Heart left ventricle (tissue), 16 donors: ENCODE measurements around the gene GIMAP4. TPM values are rescaled to one million over a fixed set of nuclear protein-coding genes. Genes with fewer than 3 reads are reported as not detected.
A peak's percentile ranks its signal among the peaks of the same experiment; 100 is the strongest.
"Not testable (repeated sequence)": the region's sequence is repeated elsewhere in the genome, so short reads cannot be mapped to it uniquely, and the experiment has no call there.

Experiments
- ATAC-seq, 4 donors: fragments of 200-7000 bp; cut with Tn5 transposase; one replicate each; pipeline ENCODE4 v1.9.1; 2020 to 2022; ENCODE audit warnings: moderate library complexity in 4 of 4, mild to moderate bottlenecking in 3 of 4, moderate number of reproducible peaks in 1 of 4
- DNase-seq, 5 donors: peaks; one replicate each; pipeline ENCODE4 v3.0.0-alpha.2; 2020
- H3K27ac ChIP-seq, 12 donors: fragments of 200-600 bp; sonication (generic) in 4 of 12; one replicate each; pipeline versions ENCODE4 v1.5.0 to v1.8.0; 2016 to 2022; ENCODE audit warnings: mild to moderate bottlenecking in 2 of 12
- H3K27me3 ChIP-seq, 9 donors: fragments of 200-600 bp; sonication (generic) in 2 of 9; one replicate each; pipeline versions ENCODE4 v1.5.1 to v1.8.0; 2016 to 2022; ENCODE audit warnings: mild to moderate bottlenecking in 3 of 9
- H3K36me3 ChIP-seq, 9 donors: fragments of 200-600 bp; sonication (generic) in 2 of 9; one replicate each; pipeline versions ENCODE4 v1.5.0 to v1.8.0; 2018 to 2022; ENCODE audit warnings: mild to moderate bottlenecking in 2 of 9
- H3K4me1 ChIP-seq, 12 donors: fragments of 200-600 bp; sonication (generic) in 4 of 12; one replicate each; pipeline versions ENCODE4 v1.5.0 to v1.8.0; 2016 to 2022; ENCODE audit warnings: mild to moderate bottlenecking in 3 of 12
- H3K4me3 ChIP-seq, 12 donors: fragments of 200-600 bp; sonication (generic) in 4 of 12; one replicate each; pipeline versions ENCODE4 v1.5.0 to v1.8.0; 2017 to 2022; ENCODE audit warnings: mild to moderate bottlenecking in 9 of 12, moderate library complexity in 4 of 12
- H3K9me3 ChIP-seq, 12 donors: fragments of 200-600 bp; sonication (generic) in 4 of 12; one replicate each; pipeline versions ENCODE4 v1.5.0 to v1.8.0; 2016 to 2022; ENCODE audit warnings: mild to moderate bottlenecking in 1 of 12
- CTCF ChIP-seq, 12 donors: fragments of 200-600 bp; sonication (generic) in 4 of 12; IDR thresholded peaks; one replicate each; pipeline versions ENCODE4 v1.5.0 to v1.8.0; 2018 to 2022; ENCODE audit warnings: antibody characterized with exemption in 12 of 12, mild to moderate bottlenecking in 5 of 12
- POLR2A ChIP-seq, 2 donors: fragments of 450-650 bp; IDR thresholded peaks; one replicate each; pipeline ENCODE4 v1.6.1; 2017; ENCODE audit warnings: antibody characterized with exemption in 2 of 2, mild to moderate bottlenecking in 2 of 2, moderate library complexity in 2 of 2
- WGBS, 4 donors: extraction: QIAGEN DNeasy Blood & Tissue Kit in 2 of 4; methylation state at CpG; one replicate each; pipeline versions ENCODE4 v1.1.5 to v1.1.7; 2013 to 2018; 5-methylcytosine and 5-hydroxymethylcytosine counted together
- intact Hi-C, 10 donors: fragments of 100-400 bp; cut with DNase I; formaldehyde crosslinking; loops; one replicate each; pipeline versions ENCODE4 v1.11.1 to v1.14.2; 2022
- polyA plus RNA-seq, 2 donors: library from polyadenylated mRNA; stranded (reverse); fragments of 200-250 nt; gene quantifications; one replicate each; pipeline ENCODE4 v1.2.3, GENCODE V29; 2013
- total RNA-seq, 9 donors: library from RNA; depleted of rRNA in 2 of 9; stranded (reverse); fragments of >200 nt in 2 of 9; fragmentation: NEBNext Ultra II Directional in 3 of 9; extraction: Animal tissue kit (Norgen Biotek cat#: 25700) in 3 of 9; gene quantifications; one replicate each; pipeline versions ENCODE4 v1.1.0 to v1.2.4, GENCODE V29; 2016 to 2023
- donor health status: ischemic (EF 13 %, LVEDD 7.1; RV severe dilation, severe dysfunction).
- donor health status: healthy with polysubstance abuse.
- donor health status: DM: no; HTN: yes; CAD: no.
- donor health status: DM: no; HTN: no; CAD: no.
- donor health status: ischemic (EF 25% LVEDD 6.9; RV normal size, moderate dysfunction).
- donor health status: ischemic (EF 25% LVEDD 5.7; RV mildly dilated, moderate dysfunction).
- donor health status: healthy.
- donor health status: DM: yes; HTN: yes; CAD: no.
- donor health status: ischemic (EF 35%, LVEDD 5.7; RV mildly dilated, moderate dysfunction).
- donor health status: nonischemic (EF 11% LVEDD 7.7; RV severe dilation, severe dysfunction).
- donor health status: DM: yes; HTN: yes; CAD: no.
- donor health status: PGD.
- donor health status: ischemic (EF 29% LVEDD 5.4; RV normal size, mild dysfunction).
- donor health status: nonischemic (EF 23%, LVEDD 6.1; RV moderate dilation, normal function).

GIMAP4 gene
- total and polyA plus RNA-seq, 11 donors: 25.1 to 80.2 (median 35.2) TPM

DNA sequence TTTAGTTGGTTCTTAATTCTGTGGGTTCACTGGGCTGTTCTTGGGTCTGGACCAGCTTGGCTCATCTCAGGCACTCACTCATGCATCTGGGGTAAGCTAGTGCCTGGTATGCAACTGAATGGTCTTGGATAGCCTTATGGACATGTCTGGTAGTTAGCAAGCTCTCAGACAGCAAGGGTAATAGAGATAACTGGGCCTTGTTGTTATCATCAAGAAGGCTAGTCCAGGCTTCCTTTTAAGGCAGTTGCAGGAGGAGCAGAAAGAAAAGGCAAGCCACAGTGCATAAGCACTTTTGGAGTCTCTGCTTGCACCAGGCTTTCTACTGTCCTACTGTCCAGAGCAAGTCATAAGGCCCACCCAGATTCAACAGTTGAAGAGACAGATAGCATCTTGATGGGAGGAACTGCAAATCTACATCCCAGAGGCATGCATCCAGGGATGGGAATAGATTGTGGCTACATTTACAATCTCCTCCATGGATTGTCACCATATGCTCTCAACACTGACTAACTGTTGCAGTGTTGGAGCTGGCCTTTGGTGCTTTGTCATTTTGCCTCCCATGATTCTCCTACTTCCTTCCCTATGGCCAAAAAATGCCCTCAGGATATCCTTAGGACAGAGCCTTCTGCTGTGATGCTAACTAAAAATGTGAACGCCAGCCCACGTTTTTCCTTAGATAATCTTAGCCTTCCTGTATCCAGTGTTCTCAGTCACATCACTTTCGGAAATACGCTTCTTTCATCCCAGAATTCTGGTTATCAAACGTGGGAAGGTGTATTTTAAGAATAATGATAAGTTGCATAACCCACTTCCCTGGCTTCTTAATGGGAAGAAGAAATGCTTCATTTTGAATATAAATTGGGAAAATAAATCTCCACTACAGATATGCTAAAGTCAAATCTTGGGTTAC lies 3.6 kb downstream of the GIMAP4 start:
- ATAC-seq (no peak), DNase-seq (no peak)
- intact Hi-C loops: no loop called here
- H3K36me3 ChIP-seq: peaks cover 0 to 47% (median 21%) of the 10 kb centered on the region in 9 donors
- TF ChIP-seq CTCF (IDR thresholded peaks at IDR 0.05) (no peak), POLR2A (IDR thresholded peaks at IDR 0.05) (no peak)
- H3K4me3 ChIP-seq: peak overlapping the region in 2 of 12 donors; percentile 73 to 82
- peaks cover 0 to 31% (median 8%) of the 10 kb centered on the region in 12 donors for H3K4me1 ChIP-seq
- peak overlapping the region in 6 of 12 donors; percentile 27 to 93 (median 90) for H3K27ac ChIP-seq
- no peaks in the 10 kb centered on the region for H3K27me3 ChIP-seq
- peaks cover 0 to 45% (median 11%) of the 10 kb centered on the region in 12 donors for H3K9me3 ChIP-seq
- 60 to 78% (median 70%) methylated on average over 5 of the region's 5 CpGs for WGBS, 4 donors

- intact Hi-C loops: no loop called here
- ATAC-seq: no peak
- TF ChIP-seq POLR2A (IDR thresholded peaks at IDR 0.05) (no peak), CTCF (IDR thresholded peaks at IDR 0.05) (no peak)
Observed at GRCh38 chr7:150572496-150572895, 5.3 kb downstream of the GIMAP4 start.

DNA sequence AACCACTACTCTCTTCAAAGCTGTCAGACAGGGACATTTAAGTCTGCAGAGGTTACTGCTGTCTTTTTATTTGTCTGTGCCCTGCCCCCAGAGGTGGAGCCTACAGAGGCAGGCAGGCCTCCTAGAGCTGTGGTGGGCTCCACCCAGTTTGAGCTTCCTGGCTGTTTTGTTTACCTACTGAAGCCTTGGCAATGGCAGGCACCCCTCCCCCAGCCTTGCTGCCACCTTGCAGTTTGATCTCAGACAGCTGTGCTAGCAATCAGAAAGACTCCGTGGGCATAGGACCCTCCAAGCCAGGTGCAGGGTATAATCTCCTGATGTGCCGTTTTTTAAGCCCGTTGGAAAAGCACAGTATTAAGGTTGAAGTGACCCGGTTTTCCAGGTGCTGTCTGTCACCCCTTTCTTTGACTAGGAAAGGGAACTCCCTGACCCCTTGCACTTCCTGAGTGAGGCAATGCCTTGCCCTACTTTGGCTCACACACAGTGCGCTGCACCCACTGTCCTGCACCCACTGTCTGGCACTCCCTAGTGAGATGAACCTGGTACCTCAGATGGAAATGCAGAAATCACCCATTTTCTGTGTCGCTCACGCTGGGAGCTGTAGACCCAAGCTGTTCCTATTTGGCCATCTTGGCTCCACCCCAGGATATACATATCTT lies 12.9 kb downstream of the GIMAP4 start:
- H3K4me3 ChIP-seq, ATAC-seq, DNase-seq, H3K36me3 ChIP-seq, H3K27me3 ChIP-seq, intact Hi-C loops: not testable (repeated sequence)
- Histone ChIP-seq H3K27ac (peak overlapping the region in 1 of 12 donors; percentile 20), H3K9me3 (peaks cover 0 to 28% (median 10%) of the 10 kb centered on the region in 12 donors), H3K4me1 (peaks cover 0 to 27% (median under 1%) of the 10 kb centered on the region in 12 donors)
- WGBS, 4 donors: 77 to 83% (median 80%) methylated on average over 7 of the region's 7 CpGs

More at GRCh38 chr7:150572496-150572895, 5.3 kb downstream of the GIMAP4 start:
- H3K9me3 ChIP-seq: peaks cover 0 to 50% (median 12%) of the 10 kb centered on the region in 12 donors
- 89 to 95% (median 94%) methylated on average over 10 of the region's 10 CpGs for WGBS, 4 donors
- no peak overlapping the region for H3K27ac ChIP-seq
- no peak overlapping the region for H3K4me3 ChIP-seq
- DNase-seq: no peak
- peaks cover 0 to 47% (median 21%) of the 10 kb centered on the region in 9 donors for H3K36me3 ChIP-seq
- no peaks in the 10 kb centered on the region for H3K27me3 ChIP-seq
- peaks cover 0 to 24% (median 5%) of the 10 kb centered on the region in 12 donors for H3K4me1 ChIP-seq

DNA sequence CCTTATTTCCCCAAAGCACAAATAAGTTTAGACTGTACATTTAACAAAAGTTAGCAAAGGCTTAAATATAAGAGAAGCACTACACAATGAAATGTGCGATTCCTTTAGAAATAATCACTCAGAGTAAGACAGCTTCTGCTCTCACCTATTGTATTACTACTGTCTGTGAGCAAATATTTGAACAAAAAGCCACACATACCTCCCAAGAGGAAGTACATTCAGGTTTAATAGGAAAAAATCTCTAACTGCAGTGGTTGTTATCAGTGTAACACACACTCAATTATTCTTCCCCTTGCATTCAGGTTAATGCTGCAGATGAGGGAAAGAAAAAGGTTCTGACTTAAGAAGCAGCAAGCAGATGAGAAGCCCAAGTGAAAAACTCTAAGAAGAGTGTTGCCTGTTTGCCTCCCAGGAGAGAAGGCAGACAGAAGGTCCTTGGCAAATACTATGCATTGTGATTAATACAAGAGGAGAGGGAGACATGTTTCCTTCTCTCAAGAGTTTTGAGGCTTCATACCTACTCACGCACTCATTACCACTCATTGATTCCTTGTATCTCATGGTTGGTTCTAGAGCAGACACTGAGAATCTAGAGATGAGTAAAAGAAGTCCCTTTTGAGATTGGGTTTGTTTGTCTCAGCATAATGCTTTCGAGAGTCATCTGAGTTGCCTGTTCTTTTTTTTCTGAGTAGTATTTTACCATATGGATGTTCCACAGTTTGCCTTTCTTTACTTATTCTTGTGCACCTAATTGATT lies 13.6 kb downstream of the GIMAP4 start:
- intact Hi-C loops: no loop called here
- Histone ChIP-seq H3K4me1 (peaks cover 0 to 34% (median 7%) of the 10 kb centered on the region in 12 donors), H3K27me3 (no peaks in the 10 kb centered on the region), H3K36me3 (no peaks in the 10 kb centered on the region), H3K9me3 (peaks cover 0 to 21% (median 8%) of the 10 kb centered on the region in 12 donors), H3K4me3 (no peak overlapping the region), H3K27ac (peak overlapping the region in 1 of 12 donors; percentile 20)
- no peak for ATAC-seq
- TF ChIP-seq POLR2A (IDR thresholded peaks at IDR 0.05): no peak
- no peak for TF ChIP-seq CTCF (IDR thresholded peaks at IDR 0.05)
- no peak for DNase-seq
- WGBS, 4 donors: 91 to 94% (median 92%) methylated on average over 3 of the region's 3 CpGs
